ENCODE data around the gene LSAMP. TPM values are rescaled to one million over a fixed set of nuclear protein-coding genes. Genes with fewer than 3 reads are reported as not detected.

The LSAMP gene
- total and polyA plus RNA-seq, 3 donors from 2014 or later: 3.1 to 10.3 (median 9.1) TPM

DNA sequence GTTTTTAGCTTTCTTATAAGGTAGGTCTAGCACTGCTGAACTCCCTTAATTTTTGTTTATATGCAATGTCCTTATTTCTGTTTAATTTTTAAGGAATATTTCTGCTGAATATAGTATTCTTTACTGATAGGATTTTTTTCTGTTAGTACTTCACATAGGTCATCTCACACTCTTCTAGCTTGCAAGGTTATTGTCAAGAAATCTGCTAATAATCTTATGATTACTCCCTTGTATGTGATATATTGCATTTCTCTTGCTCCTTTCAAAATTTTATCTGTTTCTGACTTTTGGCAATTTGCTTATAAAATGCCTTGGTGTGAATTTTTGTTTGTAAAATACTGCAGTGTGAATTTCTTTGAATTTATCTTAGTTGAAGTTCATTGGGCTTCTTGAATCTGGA, 523.6 kb downstream of the LSAMP start:
- no peaks in the 10 kb centered on the region for H3K36me3 ChIP-seq (ENCODE audit: low read depth, missing control alignments)
- no peak overlapping the region for H3K27ac ChIP-seq
- intact Hi-C loops (cut with DNase I; ENCODE audit: low total_unique reads): no loop called here
- no peaks in the 10 kb centered on the region for H3K9me3 ChIP-seq
- H3K4me3 ChIP-seq: no peak overlapping the region
- TF ChIP-seq, protein P1, sequence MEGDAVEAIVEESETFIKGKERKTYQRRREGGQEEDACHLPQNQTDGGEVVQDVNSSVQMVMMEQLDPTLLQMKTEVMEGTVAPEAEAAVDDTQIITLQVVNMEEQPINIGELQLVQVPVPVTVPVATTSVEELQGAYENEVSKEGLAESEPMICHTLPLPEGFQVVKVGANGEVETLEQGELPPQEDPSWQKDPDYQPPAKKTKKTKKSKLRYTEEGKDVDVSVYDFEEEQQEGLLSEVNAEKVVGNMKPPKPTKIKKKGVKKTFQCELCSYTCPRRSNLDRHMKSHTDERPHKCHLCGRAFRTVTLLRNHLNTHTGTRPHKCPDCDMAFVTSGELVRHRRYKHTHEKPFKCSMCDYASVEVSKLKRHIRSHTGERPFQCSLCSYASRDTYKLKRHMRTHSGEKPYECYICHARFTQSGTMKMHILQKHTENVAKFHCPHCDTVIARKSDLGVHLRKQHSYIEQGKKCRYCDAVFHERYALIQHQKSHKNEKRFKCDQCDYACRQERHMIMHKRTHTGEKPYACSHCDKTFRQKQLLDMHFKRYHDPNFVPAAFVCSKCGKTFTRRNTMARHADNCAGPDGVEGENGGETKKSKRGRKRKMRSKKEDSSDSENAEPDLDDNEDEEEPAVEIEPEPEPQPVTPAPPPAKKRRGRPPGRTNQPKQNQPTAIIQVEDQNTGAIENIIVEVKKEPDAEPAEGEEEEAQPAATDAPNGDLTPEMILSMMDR (IDR thresholded peaks at IDR 0.05): no peak
- no peak for TF ChIP-seq POLR2A (IDR thresholded peaks at IDR 0.05)
- H3K4me1 ChIP-seq: no peaks in the 10 kb centered on the region
- no peaks in the 10 kb centered on the region for H3K27me3 ChIP-seq
- DNase-seq: no peak

DNA sequence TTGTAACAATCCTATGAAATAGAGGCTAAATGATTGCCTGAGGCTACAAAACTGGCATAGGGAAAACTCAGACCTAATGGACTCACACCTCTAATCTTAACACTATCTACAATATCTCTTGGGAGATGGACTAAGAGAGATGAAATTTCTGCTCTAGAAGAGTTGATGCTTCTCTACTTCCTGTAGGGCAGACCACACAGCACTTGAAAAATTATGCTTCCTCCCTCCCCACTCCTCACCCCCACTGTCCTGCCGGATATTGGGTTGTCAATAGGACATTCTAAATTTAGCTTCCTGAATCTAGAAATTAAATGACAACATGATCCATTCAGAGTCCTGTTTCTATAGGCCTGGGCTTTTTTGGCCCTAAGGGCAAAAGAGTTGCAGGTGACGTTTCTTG, 526.4 kb downstream of the LSAMP start:
- no peak overlapping the region for H3K27ac ChIP-seq
- intact Hi-C loops (cut with DNase I; ENCODE audit: low total_unique reads): no loop called here
- H3K36me3 ChIP-seq (ENCODE audit: low read depth, missing control alignments): no peaks in the 10 kb centered on the region
- H3K27me3 ChIP-seq: no peaks in the 10 kb centered on the region
- H3K4me1 ChIP-seq: no peaks in the 10 kb centered on the region
- H3K9me3 ChIP-seq: no peaks in the 10 kb centered on the region
- WGBS, 2 donors: 86 to 87% methylated on average over 2 of the region's 2 CpGs
- no peak overlapping the region for H3K4me3 ChIP-seq
- TF ChIP-seq POLR2A (IDR thresholded peaks at IDR 0.05): no peak
- TF ChIP-seq, protein P1 (IDR thresholded peaks at IDR 0.05): no peak
- DNase-seq: no peak

DNA sequence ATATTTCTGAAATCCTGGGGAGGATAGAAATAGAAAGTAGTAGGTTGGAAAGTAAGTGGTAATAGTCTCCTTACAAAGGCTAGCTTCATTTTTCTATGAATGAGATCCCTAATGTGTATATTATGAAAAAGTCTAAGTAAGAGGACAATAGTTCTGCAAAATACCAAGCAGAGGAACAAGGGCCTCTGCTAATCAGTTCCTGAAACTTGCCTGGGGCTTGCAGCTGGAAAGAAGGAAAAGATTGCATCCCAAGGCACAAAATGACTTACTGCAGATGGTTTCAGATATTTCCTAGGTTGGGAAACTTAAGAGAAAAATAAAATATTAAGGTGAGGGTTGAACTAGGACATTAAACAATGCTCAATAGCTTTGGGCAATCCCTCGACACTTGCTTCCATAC, 528.4 kb downstream of the LSAMP start:
- Histone ChIP-seq H3K27me3 (no peaks in the 10 kb centered on the region), H3K9me3 (no peaks in the 10 kb centered on the region), H3K4me1 (no peaks in the 10 kb centered on the region), H3K27ac (no peak overlapping the region), H3K4me3 (no peak overlapping the region), H3K36me3 (ENCODE audit: low read depth, missing control alignments) (no peaks in the 10 kb centered on the region)
- WGBS, 2 donors: 92 to 96% methylated on average over 1 of the region's 1 CpG
- intact Hi-C loops (cut with DNase I; ENCODE audit: low total_unique reads): no loop called here
- no peak for TF ChIP-seq POLR2A (IDR thresholded peaks at IDR 0.05)
- TF ChIP-seq, protein P1 (IDR thresholded peaks at IDR 0.05): no peak
- DNase-seq: no peak

DNA sequence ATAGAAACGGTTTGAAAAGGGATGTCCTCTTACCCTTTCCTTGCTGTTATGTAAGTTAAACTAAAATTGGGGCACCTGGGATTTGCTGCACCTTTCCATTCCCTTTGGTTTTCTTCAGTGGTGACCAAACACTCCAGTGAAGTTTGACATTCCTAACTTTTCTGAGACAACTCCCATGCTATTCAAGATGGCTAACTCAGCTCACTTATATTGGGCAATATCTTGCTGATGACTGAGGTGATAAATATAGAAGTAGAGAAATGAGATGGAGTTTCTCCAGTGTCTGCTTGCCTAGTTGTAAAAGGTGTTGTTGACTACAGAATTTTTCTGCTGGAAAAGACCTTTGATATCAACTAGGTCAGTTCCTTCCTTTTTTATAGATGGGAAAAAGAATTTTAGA, 530.2 kb downstream of the LSAMP start:
- no peak overlapping the region for H3K27ac ChIP-seq
- H3K4me3 ChIP-seq: no peak overlapping the region
- no peaks in the 10 kb centered on the region for H3K36me3 ChIP-seq (ENCODE audit: low read depth, missing control alignments)
- no peaks in the 10 kb centered on the region for H3K27me3 ChIP-seq
- DNase-seq: no peak
- no peaks in the 10 kb centered on the region for H3K9me3 ChIP-seq
- TF ChIP-seq POLR2A (IDR thresholded peaks at IDR 0.05): no peak
- TF ChIP-seq, protein P1 (IDR thresholded peaks at IDR 0.05): no peak
- 85 to 93% methylated on average over 1 of the region's 1 CpG for WGBS, 2 donors
- H3K4me1 ChIP-seq: no peaks in the 10 kb centered on the region
- intact Hi-C loops (cut with DNase I; ENCODE audit: low total_unique reads): no loop called here

DNA sequence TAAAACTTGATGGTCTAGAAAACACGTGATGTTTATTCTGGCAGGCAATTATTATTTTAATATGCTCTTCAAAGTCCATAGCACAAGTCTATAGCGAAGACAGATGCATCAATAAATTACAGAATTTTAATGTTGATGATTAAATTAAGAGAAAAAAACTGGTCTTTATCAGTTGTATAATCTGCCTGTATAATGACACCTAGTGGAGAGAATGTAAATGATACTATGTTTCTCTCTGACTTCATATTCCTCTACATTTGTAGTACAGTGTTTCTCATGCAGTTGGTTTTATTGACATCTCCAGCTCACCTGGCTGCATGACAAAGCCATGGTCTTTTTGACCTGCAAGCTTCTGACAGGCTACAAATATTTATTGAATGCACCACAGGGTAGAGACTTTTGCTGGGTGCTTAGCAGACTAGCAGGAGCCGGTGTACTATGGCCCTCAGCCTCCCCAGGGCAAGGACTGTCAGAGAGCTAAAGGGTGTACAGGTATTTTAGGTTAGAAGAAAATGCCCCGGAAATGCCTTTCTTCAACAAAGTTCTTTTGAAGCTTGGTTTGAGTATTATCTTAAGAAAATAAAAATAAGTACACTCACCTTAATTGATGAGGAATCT, 532.1 kb downstream of the LSAMP start:
- Histone ChIP-seq H3K27me3 (no peaks in the 10 kb centered on the region), H3K27ac (no peak overlapping the region), H3K9me3 (no peaks in the 10 kb centered on the region), H3K36me3 (ENCODE audit: low read depth, missing control alignments) (no peaks in the 10 kb centered on the region), H3K4me1 (no peaks in the 10 kb centered on the region), H3K4me3 (no peak overlapping the region)
- no peak for TF ChIP-seq POLR2A (IDR thresholded peaks at IDR 0.05)
- TF ChIP-seq, protein P1 (IDR thresholded peaks at IDR 0.05): peak in 1 of 3 experiments; percentile 29
- intact Hi-C loops (cut with DNase I; ENCODE audit: low total_unique reads): no loop called here
- DNase-seq: no peak
- 88 to 94% methylated on average over 4 of the region's 4 CpGs for WGBS, 2 donors
